ENCODE measurements around the gene SLC9B1.
A peak's percentile ranks its signal among the peaks of the same experiment; 100 is the strongest.

The SLC9B1 gene

DNA sequence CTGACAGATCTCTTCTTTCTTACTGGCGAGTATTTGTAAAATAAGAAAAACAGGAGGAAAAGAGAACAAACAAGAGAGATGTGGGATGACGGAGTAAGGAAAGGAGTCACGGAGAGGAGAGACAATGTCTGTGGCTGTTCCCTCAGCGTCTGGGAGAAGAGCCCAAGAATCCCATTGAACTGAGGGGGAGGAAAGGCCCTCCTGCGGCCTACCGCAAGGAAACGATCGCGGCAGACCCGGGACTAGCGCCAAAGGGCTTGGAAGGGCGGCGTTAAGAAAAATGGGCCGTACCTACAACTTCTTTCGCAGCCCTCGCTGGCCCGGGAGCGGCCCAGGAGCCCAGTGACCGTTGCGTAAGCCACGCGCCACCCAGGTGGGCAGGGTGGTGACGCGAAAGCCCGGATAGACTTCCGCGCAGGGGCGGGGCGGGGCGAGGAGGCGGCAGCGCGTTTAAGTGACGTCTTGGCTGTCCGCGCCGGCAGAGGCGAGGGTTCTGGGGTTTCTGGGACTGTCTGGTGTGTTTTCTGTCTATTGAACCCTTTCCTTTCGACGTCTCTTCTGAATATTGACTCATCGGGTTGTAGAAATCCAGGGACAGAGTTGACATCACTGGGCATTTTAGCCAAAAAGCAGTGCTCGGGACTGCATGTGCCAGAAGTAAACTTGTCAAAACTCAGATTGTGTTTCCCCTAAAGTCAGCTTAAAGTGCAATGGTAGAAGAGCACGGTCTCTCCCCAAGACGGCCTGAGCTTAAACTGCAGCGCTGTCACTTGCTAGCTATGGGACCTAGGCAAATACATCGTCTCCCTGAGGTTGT is at the start of gene SLC9B1:
Gene SLC9B1, minus strand, starts transcription at position 398 of the 817 bp plus-strand sequence. CDS start 27,994 bp downstream, outside the sequence.
- DNase-seq (ENCODE audit: low spot score), result peak; percentile 52

- DNase-seq (ENCODE audit: low spot score), result no peak
Measured at GRCh38 chr4:103067841-103068547, 48.5 kb upstream of the SLC9B1 start.

DNA sequence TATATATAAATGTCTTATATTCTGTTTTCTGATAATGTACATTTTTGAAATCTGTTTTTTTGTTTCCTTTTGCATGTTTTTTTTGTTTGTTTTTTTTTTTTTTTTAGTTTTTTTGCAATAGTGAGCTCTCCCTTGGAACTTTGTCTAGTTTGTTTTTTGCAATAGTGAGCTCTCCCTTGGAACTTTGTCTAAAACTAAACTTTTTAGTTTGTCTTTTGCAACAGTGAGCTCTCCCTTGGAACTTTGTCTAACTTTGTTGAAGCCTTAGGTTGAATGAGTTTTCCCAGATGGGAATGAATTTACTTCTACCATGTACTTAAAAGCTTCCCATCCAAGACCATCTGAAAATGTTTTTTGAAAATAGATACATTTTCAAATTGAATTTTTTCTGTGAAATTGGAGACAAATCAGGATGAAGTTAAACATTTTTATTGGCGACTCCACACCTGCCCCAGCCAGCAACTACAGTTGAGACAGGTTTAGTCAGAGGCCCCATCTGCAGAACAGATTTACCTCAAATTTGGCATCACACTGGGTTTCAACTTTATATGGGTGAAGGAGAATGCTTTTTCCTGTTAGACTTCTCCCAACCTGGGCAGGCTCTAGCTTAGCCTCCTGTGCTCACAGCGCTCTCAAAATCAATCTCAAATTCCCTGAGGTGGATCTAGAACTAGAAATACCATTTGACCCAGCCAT is 41.1 kb upstream of the SLC9B1 start:
- DNase-seq (ENCODE audit: low spot score), result no peak

DNA sequence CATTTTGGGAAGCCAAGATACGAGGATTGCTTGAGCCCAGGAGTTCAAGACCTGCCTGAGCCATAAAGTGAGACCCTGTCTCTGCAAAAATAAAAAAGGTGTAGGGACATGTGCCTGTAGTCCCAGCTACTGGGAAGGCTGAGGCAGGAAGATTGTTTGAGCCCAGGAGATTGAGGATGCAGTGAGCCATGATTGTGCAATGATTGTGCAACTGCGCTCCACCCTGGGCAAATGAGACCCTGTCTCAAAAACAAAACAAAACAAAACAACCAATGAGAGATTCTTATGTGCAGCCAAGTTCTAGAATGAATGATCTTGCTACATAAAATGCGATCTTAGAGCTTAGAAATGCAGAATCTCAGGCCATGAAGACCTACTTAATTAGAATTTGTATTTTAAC is 34.5 kb upstream of the SLC9B1 start:
- no peak for DNase-seq (ENCODE audit: low spot score)

DNA sequence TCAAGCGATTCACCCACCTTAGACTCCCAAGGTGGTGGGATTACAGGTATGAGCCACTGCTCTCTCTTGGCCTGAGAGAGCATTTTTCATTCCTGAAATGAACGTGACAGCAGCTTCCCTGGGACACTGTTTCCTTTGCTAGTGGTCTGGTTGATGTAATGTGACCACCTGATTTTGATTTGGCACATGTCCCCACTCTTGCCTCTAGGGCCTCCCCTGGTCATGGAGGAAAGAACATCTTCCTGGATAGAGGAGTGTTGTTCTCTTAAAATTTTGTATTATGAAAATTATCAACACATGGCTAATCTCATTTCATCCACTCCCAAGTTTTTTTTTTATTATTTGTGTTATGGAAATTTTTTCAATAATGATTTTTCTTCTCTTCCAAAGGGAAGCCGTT is 33.3 kb upstream of the SLC9B1 start:
- no peak for DNase-seq (ENCODE audit: low spot score)

- DNase-seq (ENCODE audit: low spot score), result no peak
Measured at GRCh38 chr4:103052145-103052544, 32.6 kb upstream of the SLC9B1 start.

DNA sequence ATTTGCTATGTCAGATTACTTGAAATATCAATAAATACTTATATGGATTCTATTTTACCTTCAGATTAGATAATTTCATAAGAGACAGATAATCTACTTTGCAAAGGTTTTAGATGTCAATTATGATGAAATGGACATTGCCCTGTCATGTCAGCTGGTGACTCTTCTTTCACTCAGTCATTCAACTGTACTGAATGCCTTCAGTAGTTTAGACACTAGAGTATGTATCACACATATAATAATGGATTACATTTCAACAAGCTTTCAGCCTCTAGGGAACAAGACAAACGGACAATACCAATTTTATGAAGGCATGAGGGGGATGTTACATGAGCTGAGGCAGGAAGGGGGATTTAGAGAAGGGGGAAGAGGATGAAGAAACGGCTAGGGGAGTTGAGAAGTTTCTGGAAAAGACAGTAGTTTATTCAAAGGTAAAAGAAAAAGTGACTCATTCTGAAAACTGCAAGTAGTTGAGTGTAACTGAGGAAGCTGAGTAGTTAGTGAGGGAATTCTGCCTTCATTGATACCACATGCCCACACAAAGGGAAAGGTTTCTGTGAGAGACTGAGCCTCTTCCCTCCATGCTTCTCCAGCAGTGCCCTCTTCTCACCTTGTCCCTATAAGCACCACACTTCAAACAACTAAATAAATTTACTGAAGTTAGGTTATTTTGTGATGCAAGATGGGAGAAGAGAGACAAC is 31.4 kb upstream of the SLC9B1 start:
- DNase-seq (ENCODE audit: low spot score), result no peak

- DNase-seq (ENCODE audit: low spot score), result no peak
Measured at GRCh38 chr4:103046416-103047290, 27.1 kb upstream of the SLC9B1 start.

DNA sequence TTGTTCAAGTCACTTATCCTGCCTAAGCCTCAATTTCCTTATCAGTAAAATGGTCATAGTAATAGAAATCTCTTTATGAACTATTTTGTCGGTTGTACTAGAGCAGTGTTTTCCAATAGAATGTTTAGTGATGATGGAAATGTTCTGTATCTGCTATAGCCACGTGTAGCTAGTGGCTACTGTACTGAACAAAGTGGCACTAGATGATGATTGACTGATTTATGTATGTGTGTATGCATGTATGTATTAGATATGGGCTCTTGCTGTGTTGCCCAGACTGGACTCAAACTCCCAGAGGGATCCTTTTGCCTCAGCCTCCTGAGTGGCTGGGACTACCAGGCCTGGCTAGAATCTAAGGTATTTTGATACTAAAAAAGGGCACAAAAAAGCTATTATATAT is 24.7 kb upstream of the SLC9B1 start:
- no peak for DNase-seq (ENCODE audit: low spot score)

GRCh38 chr4:103036169-103036568 is 16.7 kb upstream of the SLC9B1 start:
- DNase-seq (ENCODE audit: low spot score), result no peak

DNA sequence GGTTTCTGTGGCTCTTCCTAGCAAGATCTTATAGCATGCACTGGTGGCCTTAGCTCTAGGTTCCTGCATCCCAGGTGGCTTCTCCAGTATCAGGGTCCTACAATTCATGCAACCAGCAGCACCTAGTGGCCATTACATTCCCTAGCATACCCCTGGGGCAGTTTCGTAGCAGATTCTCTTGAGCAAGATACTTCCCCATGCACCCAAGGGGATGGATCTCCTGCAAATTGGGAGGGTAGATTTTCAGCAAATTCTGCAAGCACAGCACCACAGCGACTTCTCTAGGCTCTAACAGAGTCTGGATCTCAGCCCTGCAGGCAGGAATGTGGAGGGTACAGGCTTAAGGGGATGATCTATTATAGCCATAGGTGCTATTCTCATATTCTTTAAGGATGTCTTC is 13.1 kb upstream of the SLC9B1 start:
- peak; percentile 58 for DNase-seq (ENCODE audit: low spot score)

- no peak for DNase-seq (ENCODE audit: low spot score)
Measured at GRCh38 chr4:103030791-103031190, 11.3 kb upstream of the SLC9B1 start.

DNA sequence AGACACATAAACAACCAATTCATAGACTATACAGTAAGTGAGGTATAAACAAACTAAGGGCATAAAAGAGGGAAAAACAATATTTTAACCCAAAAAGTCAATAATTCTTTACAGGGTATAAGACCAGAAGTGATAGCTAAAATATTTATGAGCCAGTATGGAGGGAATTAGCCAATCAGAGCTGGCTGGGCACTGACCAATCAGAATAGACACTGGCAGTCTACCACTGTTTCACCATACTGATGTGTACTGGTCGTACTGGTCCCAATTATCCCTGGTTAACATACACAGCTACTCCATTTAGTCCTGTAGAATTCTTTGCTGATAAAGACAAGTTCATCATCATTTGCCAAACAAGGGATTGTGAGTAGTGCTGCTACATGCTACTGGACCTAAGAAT is 9.8 kb upstream of the SLC9B1 start:
- DNase-seq (ENCODE audit: low spot score), result no peak

DNA sequence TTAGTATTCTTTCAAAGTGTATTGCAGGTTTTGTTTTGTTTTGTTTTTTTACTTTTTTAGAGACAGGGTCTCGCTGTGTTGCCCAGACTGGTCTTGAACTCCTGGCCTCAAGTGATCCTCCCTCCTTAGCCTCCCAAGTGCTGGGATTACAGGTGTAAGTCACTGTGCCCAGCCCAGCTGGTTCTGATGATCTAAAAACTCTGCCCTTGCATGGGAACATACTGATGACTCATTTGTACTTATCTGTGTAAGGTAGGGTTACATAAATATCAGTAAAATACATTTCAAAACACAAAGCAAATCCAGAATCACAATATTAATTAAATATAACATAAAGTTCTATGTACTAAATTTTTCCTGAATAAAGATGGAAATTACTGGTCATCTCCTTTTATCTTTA is 7.4 kb upstream of the SLC9B1 start:
- no peak for DNase-seq (ENCODE audit: low spot score)

DNA sequence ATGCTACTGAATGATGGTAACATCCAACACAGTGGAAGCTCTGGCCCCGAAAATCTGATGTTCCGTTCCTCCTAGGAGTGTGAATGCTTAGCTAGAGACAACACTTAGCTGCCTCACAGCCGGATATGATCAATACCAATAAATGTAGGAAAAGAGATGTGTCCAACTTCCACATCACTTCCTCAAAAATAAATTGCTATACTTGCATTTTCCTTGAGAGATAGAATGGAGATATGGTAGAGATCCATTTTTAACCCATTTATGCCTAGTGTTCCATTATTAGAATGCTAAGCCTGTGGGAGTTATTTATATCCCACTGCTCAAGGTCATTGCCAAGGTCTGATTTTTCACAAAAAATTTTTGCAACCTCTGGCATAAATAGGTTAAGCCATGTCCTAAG is 5.5 kb upstream of the SLC9B1 start:
- no peak for DNase-seq (ENCODE audit: low spot score)

DNA sequence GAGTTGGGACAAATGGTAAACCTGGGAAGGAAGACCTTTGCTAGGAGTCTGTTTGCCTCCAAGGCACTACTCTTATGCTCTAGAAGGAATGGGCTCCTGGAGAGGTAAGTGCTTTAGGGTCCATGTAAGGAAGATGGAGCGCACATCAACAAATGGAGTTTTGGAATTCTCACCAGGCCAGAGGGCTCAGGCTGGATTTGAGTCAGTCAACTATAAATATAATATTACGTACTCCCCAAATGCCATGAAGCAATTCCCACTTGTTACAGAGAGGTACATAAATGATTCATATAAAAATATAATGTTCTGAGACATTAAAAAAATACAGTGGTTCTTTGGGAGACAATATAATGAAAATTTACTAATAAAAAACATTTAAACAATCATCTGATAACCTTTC is 1.6 kb upstream of the SLC9B1 start:
- DNase-seq (ENCODE audit: low spot score), result no peak

DNA sequence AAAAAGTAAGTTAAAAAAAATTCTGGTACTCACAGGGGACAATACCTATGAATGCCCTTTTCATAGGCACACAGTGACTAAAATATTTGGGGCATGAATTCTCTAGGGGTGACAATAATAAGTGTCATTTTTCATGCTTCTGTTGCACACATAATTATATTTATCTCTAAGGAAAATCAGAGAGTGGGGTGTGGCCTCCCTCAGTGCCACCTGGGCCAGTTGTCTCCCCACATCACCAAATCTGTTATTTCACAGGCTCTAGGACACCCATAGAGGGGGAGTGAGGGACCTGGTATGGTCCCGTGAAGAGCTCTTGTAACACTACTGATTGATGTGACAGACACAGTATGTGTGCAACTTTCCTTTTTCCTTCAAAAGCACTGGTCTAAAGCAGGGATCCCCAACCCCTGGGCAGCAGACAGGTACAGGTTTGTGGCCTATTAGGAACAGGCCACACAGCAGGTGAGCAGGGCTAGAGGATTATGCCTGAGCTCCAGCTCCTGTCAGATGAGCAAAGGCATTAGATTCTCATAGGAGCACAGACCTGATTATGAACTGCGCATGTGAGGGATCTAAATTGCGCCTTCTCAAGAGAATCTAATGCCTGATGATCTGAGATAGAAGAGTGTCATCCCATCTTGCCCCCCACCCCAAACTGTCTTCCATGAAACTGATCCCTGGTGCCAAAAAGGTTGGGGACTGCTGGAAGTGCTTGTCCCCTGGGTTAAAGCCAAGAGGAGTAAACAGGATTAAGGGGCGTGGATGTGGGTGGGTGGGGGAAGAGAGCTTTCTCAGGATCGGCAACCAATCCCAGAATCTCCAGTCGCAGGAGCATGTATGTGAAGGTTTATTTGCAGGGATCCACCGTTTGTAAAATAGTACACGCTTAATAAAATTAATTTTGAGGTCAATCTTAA is 856 bp downstream of the SLC9B1 start:
- DNase-seq (ENCODE audit: low spot score), result no peak

DNA sequence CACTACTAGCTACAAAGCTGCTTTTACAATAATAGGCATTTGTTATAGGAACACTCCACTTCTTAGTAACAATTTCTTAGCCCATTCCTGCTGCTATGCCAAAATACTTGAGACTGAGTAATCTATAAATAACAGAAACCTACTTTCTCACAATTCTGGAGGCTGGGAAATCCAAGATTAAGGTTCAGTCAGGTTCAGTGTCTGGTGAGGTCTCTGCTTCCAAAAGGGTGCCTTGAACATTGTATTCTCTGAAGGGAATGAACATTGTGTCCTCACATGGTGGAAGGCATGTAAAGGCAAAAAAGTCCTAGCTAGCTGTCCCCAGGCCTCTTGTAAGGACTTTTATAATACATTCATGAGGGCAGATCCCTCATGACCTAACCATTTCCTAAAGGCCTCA is 7.0 kb downstream of the SLC9B1 start:
- no peak for DNase-seq (ENCODE audit: low spot score)

GRCh38 chr4:103012060-103012459 is 7.4 kb downstream of the SLC9B1 start:
- DNase-seq (ENCODE audit: low spot score), result no peak

DNA sequence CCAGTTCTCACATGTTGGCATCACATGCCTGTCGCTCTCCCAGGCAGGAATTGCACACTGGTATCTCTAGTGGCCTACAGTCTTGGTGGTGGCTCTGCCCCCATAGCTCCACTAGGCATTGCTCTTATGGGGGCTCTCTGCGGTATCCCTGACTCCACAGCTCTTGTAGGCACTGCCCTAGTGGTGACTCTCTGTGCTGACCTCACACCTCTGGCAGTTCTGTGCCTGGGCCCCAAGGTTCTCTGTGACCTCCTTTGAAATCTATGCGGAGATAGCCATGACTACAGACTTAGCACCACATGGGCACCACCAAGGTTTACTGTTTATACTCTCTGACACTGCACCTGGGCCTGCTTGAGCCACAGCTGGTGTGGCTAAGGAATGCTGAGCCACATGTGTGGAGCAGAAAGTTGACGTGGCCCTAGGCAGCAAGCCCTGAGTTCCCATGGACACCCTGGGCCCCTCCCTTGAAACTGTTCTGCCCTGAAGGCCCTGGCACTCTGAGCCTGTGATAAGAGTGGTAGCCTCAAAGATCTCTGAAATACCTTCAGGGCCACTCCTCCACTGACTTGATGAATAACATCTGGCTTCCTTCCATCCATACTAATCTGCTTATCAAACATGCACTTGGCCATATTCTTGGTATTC is 8.0 kb downstream of the SLC9B1 start:
- no peak for DNase-seq (ENCODE audit: low spot score)

Measured in ecto neural progenitor cell (in vitro differentiated cells).